ENCODE measurements around the gene HOXD13. TPM values are rescaled to one million over a fixed set of nuclear protein-coding genes. Genes with fewer than 3 reads are reported as not detected.

The HOXD13 gene
- total and polyA plus RNA-seq, 2 donors (not counting 1 experiment from before 2014, with no cell fraction given) = not detected

- no peak for DNase-seq (ENCODE audit: low read depth in 2 of 2)
- H3K27ac ChIP-seq (ENCODE audit: insufficient read depth, low read length) = no peak overlapping the region
- no peak overlapping the region for H3K4me2 ChIP-seq (ENCODE audit: extremely low read depth, insufficient read depth, low read length)
- no peak overlapping the region for H2AFZ ChIP-seq (ENCODE audit: low read length)
- TF ChIP-seq, protein P1, sequence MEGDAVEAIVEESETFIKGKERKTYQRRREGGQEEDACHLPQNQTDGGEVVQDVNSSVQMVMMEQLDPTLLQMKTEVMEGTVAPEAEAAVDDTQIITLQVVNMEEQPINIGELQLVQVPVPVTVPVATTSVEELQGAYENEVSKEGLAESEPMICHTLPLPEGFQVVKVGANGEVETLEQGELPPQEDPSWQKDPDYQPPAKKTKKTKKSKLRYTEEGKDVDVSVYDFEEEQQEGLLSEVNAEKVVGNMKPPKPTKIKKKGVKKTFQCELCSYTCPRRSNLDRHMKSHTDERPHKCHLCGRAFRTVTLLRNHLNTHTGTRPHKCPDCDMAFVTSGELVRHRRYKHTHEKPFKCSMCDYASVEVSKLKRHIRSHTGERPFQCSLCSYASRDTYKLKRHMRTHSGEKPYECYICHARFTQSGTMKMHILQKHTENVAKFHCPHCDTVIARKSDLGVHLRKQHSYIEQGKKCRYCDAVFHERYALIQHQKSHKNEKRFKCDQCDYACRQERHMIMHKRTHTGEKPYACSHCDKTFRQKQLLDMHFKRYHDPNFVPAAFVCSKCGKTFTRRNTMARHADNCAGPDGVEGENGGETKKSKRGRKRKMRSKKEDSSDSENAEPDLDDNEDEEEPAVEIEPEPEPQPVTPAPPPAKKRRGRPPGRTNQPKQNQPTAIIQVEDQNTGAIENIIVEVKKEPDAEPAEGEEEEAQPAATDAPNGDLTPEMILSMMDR (conservative IDR thresholded peaks at IDR 0.05 in 1 of 2, IDR thresholded peaks at IDR 0.05 in 1 of 2; ENCODE audit: low read depth in 1 of 2, low read length in 2 of 2) = no peak
- TF ChIP-seq EZH2 (IDR thresholded peaks at IDR 0.05; ENCODE audit: low read length, missing control alignments) = peak; percentile 80
- peaks cover 79% of the 10 kb centered on the region for H3K27me3 ChIP-seq (ENCODE audit: control insufficient read depth, insufficient read depth, low read length)
- H4K20me1 ChIP-seq (ENCODE audit: control insufficient read depth, extremely low read depth, insufficient read depth, low read length) = no peaks in the 10 kb centered on the region
- H3K4me1 ChIP-seq (ENCODE audit: control insufficient read depth, extremely low read depth, insufficient read depth, low read length) = no peaks in the 10 kb centered on the region
- no peak overlapping the region for H3K4me3 ChIP-seq (replicated peaks in 1 of 4; ENCODE audit: control extremely low read depth in 1 of 4, insufficient read depth in 1 of 4, low read depth in 3 of 4, low read length in 4 of 4)
- no peaks in the 10 kb centered on the region for H3K9me3 ChIP-seq (ENCODE audit: control insufficient read depth, insufficient read depth, low read depth, low read length)
- H3K9ac ChIP-seq (ENCODE audit: insufficient read depth, low read length) = no peak overlapping the region
- no peaks in the 10 kb centered on the region for H3K36me3 ChIP-seq (ENCODE audit: control insufficient read depth, insufficient read depth, low read length)
- H3K79me2 ChIP-seq (ENCODE audit: control insufficient read depth, insufficient read depth, low read length) = no peaks in the 10 kb centered on the region
These were observed 12.0 kb downstream of the HOXD13 start for GRCh38 chr2:176104316-176105077.

DNA sequence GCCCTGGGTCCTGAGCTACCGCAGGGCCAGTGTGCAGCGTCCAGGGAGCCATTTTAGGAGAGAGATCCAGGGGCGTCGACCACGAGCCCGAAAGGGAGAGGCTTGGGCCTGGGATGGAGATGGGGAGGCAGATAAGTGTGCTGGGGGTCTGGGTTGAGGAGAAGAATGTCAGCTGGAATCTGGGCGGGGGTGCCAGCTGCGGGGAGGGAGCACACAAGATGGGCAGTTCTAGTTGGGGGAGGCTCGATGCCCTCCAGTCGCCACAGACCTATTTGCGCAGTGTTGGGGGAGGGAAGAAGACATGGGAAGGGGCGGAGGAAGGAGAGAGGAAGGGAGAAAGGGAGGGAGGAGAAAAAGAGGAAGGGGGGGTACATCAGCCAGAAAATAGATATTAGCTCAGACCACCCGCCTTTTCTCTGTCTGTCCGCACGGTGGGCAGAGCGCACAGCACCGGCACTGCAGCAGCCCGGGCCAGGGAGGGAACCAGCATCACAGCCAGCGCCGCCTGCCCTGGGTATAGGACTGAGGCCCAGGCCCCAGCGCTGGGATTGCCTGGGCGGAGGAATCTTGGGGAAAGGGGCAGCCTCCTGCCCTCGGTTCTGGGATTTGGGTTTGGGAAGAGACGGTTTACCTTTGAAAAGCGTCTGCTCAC is 12.7 kb downstream of the HOXD13 start:
- H3K79me2 ChIP-seq (ENCODE audit: control insufficient read depth, insufficient read depth, low read length) = no peaks in the 10 kb centered on the region
- H3K4me2 ChIP-seq (ENCODE audit: extremely low read depth, insufficient read depth, low read length) = no peak overlapping the region

More for the DNA sequence above, 12.7 kb downstream of the HOXD13 start:
- H3K27ac ChIP-seq (ENCODE audit: insufficient read depth, low read length) = no peak overlapping the region
- DNase-seq (ENCODE audit: low read depth in 2 of 2) = no peak
- no peaks in the 10 kb centered on the region for H3K9me3 ChIP-seq (ENCODE audit: control insufficient read depth, insufficient read depth, low read depth, low read length)
- H3K27me3 ChIP-seq (ENCODE audit: control insufficient read depth, insufficient read depth, low read length) = peaks cover 78% of the 10 kb centered on the region
- no peaks in the 10 kb centered on the region for H3K4me1 ChIP-seq (ENCODE audit: control insufficient read depth, extremely low read depth, insufficient read depth, low read length)
- H3K36me3 ChIP-seq (ENCODE audit: control insufficient read depth, insufficient read depth, low read length) = no peaks in the 10 kb centered on the region
- H3K4me3 ChIP-seq (replicated peaks in 1 of 4; ENCODE audit: control extremely low read depth in 1 of 4, insufficient read depth in 1 of 4, low read depth in 3 of 4, low read length in 4 of 4) = no peak overlapping the region
- H4K20me1 ChIP-seq (ENCODE audit: control insufficient read depth, extremely low read depth, insufficient read depth, low read length) = no peaks in the 10 kb centered on the region
- H2AFZ ChIP-seq (ENCODE audit: low read length) = no peak overlapping the region
- TF ChIP-seq EZH2 (IDR thresholded peaks at IDR 0.05; ENCODE audit: low read length, missing control alignments) = no peak
- TF ChIP-seq, protein P1 (conservative IDR thresholded peaks at IDR 0.05 in 1 of 2, IDR thresholded peaks at IDR 0.05 in 1 of 2; ENCODE audit: low read depth in 1 of 2, low read length in 2 of 2) = no peak
- no peak overlapping the region for H3K9ac ChIP-seq (ENCODE audit: insufficient read depth, low read length)

Data from fibroblast of lung (primary cell).